ENCODE results near the gene BCCIP. TPM values are rescaled to one million over a fixed set of nuclear protein-coding genes. Genes with fewer than 3 reads are reported as not detected.

Gene BCCIP
- total and polyA plus RNA-seq, 2 donors (not counting 1 experiment from before 2014, with no cell fraction given) = 10.5 to 40.7 TPM

- H3K4me1 Mint-ChIP-seq = no peaks in the 10 kb centered on the region
- H3K27me3 ChIP-seq (replicated peaks in 1 of 4; ENCODE audit: control extremely low read depth in 1 of 4, control insufficient read depth in 3 of 4, insufficient read depth in 4 of 4, low read length in 3 of 4) = no peaks in the 10 kb centered on the region
- ChIA-PET POLR2A (no interaction called here), CTCF (interaction anchor here (0.7 kb wide), 1 partner anchor 99 kb away, joined by 3 read pairs; no protein-coding TSS in a partner anchor)
- H3K27ac ChIP-seq (ENCODE audit: low read length in 2 of 2) = no peak overlapping the region
- H2AFZ ChIP-seq (ENCODE audit: insufficient read depth, low read depth, low read length, poor library complexity, severe bottlenecking) = no peak overlapping the region
- no peaks in the 10 kb centered on the region for H3K4me1 ChIP-seq (ENCODE audit: control insufficient read depth in 2 of 2, insufficient read depth in 2 of 2, low read length in 2 of 2)
- H3K4me3 Mint-ChIP-seq = no peak overlapping the region
- no peaks in the 10 kb centered on the region for H3K9me3 Mint-ChIP-seq (ENCODE audit: insufficient read depth)
- no peaks in the 10 kb centered on the region for H4K20me1 ChIP-seq (ENCODE audit: control insufficient read depth, insufficient read depth, low read length, poor library complexity, severe bottlenecking)
- DNase-seq (no peak), ATAC-seq (ENCODE audit: low read depth) (no peak)
- intact Hi-C loops (cut with micrococcal nuclease) = no loop called here
- no peaks in the 10 kb centered on the region for H3K27me3 Mint-ChIP-seq
- H3K9me3 ChIP-seq (ENCODE audit: control extremely low read depth in 1 of 3, control insufficient read depth in 2 of 3, insufficient read depth in 1 of 3, low read length in 2 of 3) = no peaks in the 10 kb centered on the region
- H3K9ac ChIP-seq (ENCODE audit: low read length) = no peak overlapping the region
- H3K27ac Mint-ChIP-seq = no peak overlapping the region
- no peak overlapping the region for H3K4me3 ChIP-seq (ENCODE audit: control extremely low read depth in 1 of 5, extremely low read depth in 1 of 5, insufficient read depth in 1 of 5, low read depth in 2 of 5, low read length in 4 of 5)
- no peaks in the 10 kb centered on the region for H3K79me2 ChIP-seq (ENCODE audit: control insufficient read depth, insufficient read depth, low read length)
- H3K36me3 ChIP-seq (replicated peaks in 1 of 2; ENCODE audit: control extremely low read depth in 1 of 2, control insufficient read depth in 1 of 2, extremely low read depth in 1 of 2, insufficient read depth in 2 of 2, low read length in 1 of 2) = peaks cover 0 to 5% of the 10 kb centered on the region in 2 experiments
- no peak for TF ChIP-seq EZH2 (IDR thresholded peaks at IDR 0.05; ENCODE audit: borderline replicate concordance, insufficient read depth, low read depth, low read length, poor library complexity, severe bottlenecking)
- TF ChIP-seq, protein P1, sequence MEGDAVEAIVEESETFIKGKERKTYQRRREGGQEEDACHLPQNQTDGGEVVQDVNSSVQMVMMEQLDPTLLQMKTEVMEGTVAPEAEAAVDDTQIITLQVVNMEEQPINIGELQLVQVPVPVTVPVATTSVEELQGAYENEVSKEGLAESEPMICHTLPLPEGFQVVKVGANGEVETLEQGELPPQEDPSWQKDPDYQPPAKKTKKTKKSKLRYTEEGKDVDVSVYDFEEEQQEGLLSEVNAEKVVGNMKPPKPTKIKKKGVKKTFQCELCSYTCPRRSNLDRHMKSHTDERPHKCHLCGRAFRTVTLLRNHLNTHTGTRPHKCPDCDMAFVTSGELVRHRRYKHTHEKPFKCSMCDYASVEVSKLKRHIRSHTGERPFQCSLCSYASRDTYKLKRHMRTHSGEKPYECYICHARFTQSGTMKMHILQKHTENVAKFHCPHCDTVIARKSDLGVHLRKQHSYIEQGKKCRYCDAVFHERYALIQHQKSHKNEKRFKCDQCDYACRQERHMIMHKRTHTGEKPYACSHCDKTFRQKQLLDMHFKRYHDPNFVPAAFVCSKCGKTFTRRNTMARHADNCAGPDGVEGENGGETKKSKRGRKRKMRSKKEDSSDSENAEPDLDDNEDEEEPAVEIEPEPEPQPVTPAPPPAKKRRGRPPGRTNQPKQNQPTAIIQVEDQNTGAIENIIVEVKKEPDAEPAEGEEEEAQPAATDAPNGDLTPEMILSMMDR (IDR thresholded peaks at IDR 0.05) = no peak
- 17% methylated on average over 1 of the region's 6 CpGs for WGBS (ENCODE audit: insufficient coverage)
- no peak overlapping the region for H3K4me2 ChIP-seq (replicated peaks; ENCODE audit: low read depth, low read length, poor library complexity, severe bottlenecking)
These were observed 39.4 kb upstream of the BCCIP start for GRCh38 chr10:125783957-125784356.

- no peaks in the 10 kb centered on the region for H3K9me3 ChIP-seq (ENCODE audit: control extremely low read depth in 1 of 3, control insufficient read depth in 2 of 3, insufficient read depth in 1 of 3, low read length in 2 of 3)
- Mint-ChIP-seq H3K4me3 (no peak overlapping the region), H3K27me3 (no peaks in the 10 kb centered on the region), H3K9me3 (ENCODE audit: insufficient read depth) (no peaks in the 10 kb centered on the region), H3K4me1 (no peaks in the 10 kb centered on the region), H3K27ac (no peak overlapping the region)
- H3K9ac ChIP-seq (ENCODE audit: low read length) = no peak overlapping the region
- no peaks in the 10 kb centered on the region for H4K20me1 ChIP-seq (ENCODE audit: control insufficient read depth, insufficient read depth, low read length, poor library complexity, severe bottlenecking)
- no peak overlapping the region for H3K27ac ChIP-seq (ENCODE audit: low read length in 2 of 2)
- DNase-seq (no peak), ATAC-seq (ENCODE audit: low read depth) (no peak)
- ChIA-PET CTCF (no interaction called here), POLR2A (no interaction called here)
- no peak for TF ChIP-seq EZH2 (IDR thresholded peaks at IDR 0.05; ENCODE audit: borderline replicate concordance, insufficient read depth, low read depth, low read length, poor library complexity, severe bottlenecking)
- TF ChIP-seq, protein P1 (IDR thresholded peaks at IDR 0.05) = no peak
- no peak overlapping the region for H2AFZ ChIP-seq (ENCODE audit: insufficient read depth, low read depth, low read length, poor library complexity, severe bottlenecking)
- no peaks in the 10 kb centered on the region for H3K4me1 ChIP-seq (ENCODE audit: control insufficient read depth in 2 of 2, insufficient read depth in 2 of 2, low read length in 2 of 2)
- H3K27me3 ChIP-seq (replicated peaks in 1 of 4; ENCODE audit: control extremely low read depth in 1 of 4, control insufficient read depth in 3 of 4, insufficient read depth in 4 of 4, low read length in 3 of 4) = no peaks in the 10 kb centered on the region
- H3K4me3 ChIP-seq (ENCODE audit: control extremely low read depth in 1 of 5, extremely low read depth in 1 of 5, insufficient read depth in 1 of 5, low read depth in 2 of 5, low read length in 4 of 5) = no peak overlapping the region
- H3K79me2 ChIP-seq (ENCODE audit: control insufficient read depth, insufficient read depth, low read length) = no peaks in the 10 kb centered on the region
- no peak overlapping the region for H3K4me2 ChIP-seq (replicated peaks; ENCODE audit: low read depth, low read length, poor library complexity, severe bottlenecking)
- WGBS (ENCODE audit: insufficient coverage) = 100% methylated on average over 4 of the region's 9 CpGs
- intact Hi-C loops (cut with micrococcal nuclease) = no loop called here
- peaks cover 0 to 10% of the 10 kb centered on the region in 2 experiments for H3K36me3 ChIP-seq (replicated peaks in 1 of 2; ENCODE audit: control extremely low read depth in 1 of 2, control insufficient read depth in 1 of 2, extremely low read depth in 1 of 2, insufficient read depth in 2 of 2, low read length in 1 of 2)
These were observed 37.6 kb upstream of the BCCIP start for GRCh38 chr10:125785791-125786190.

All from B cell (primary cell).